GM23338 (cell line): Measurements from ENCODE around the gene FCHSD2.

Experiments used
- CREB1 ChIP-seq: fragments of 250-450 bp; sonication (Bioruptor Pico); IDR thresholded peaks from 2 replicates; pipeline ENCODE4 v1.5.0; 2020; ENCODE audit warnings: low read depth, mild to moderate bottlenecking, moderate library complexity
- ETS1 ChIP-seq: IDR thresholded peaks from 2 replicates; pipeline ENCODE4 v1.6.1; 2016; ENCODE audit warnings: antibody characterized with exemption
- EZH2 ChIP-seq: fragments of 200-600 bp; sonication (generic); IDR thresholded peaks from one replicate; pipeline ENCODE4 v1.8.0; 2017; ENCODE audit warnings: antibody characterized with exemption, mild to moderate bottlenecking, low read depth; ENCODE audit not compliant: unreplicated experiment
- EZH2phosphoT487 ChIP-seq: fragments of 200-600 bp; sonication (generic); IDR thresholded peaks from one replicate; pipeline ENCODE4 v1.8.1; 2018; ENCODE audit warnings: antibody characterized with exemption; ENCODE audit not compliant: unreplicated experiment
- JUNB ChIP-seq: IDR thresholded peaks from one replicate; pipeline ENCODE4 v1.6.1; 2016; ENCODE audit warnings: antibody characterized with exemption; ENCODE audit not compliant: unreplicated experiment
- NANOG ChIP-seq: IDR thresholded peaks from 2 replicates; pipeline ENCODE4 v1.6.1; 2016; ENCODE audit warnings: antibody characterized with exemption, borderline replicate concordance
- POLR2AphosphoS5 ChIP-seq: IDR thresholded peaks from 2 replicates; pipeline ENCODE4 v1.6.1; 2016; ENCODE audit warnings: antibody characterized with exemption, low read depth
- REST ChIP-seq: IDR thresholded peaks from one replicate; pipeline ENCODE4 v1.6.1; 2018; ENCODE audit warnings: antibody characterized with exemption; ENCODE audit not compliant: unreplicated experiment
- STAT1 ChIP-seq: IDR thresholded peaks from one replicate; pipeline ENCODE4 v1.6.1; 2016; ENCODE audit warnings: antibody characterized with exemption; ENCODE audit not compliant: unreplicated experiment
- ZNF114 ChIP-seq: fragments of 250-450 bp; sonication (Bioruptor Pico); IDR thresholded peaks from 2 replicates; pipeline ENCODE4 v1.5.0; 2020; ENCODE audit warnings: mild to moderate bottlenecking, moderate library complexity
- ZNF331 ChIP-seq: fragments of 250-450 bp; sonication (Bioruptor Pico); IDR thresholded peaks from 2 replicates; pipeline ENCODE4 v1.5.0; 2020; ENCODE audit warnings: low read depth, mild to moderate bottlenecking, moderate library complexity
- ZNF462 ChIP-seq: fragments of 250-450 bp; sonication (Bioruptor Pico); IDR thresholded peaks from 2 replicates; pipeline ENCODE4 v1.5.0; 2020; ENCODE audit warnings: mild to moderate bottlenecking, moderate library complexity
- TF ChIP-seq, protein P1 (sequence below), 2 experiments: fragments of 200-600 bp in 1 of 2; sonication (generic) in 1 of 2; conservative IDR thresholded peaks; 2 replicates each; pipeline versions ENCODE4 v1.5.1 to v1.6.1; 2016 to 2017; ENCODE audit warnings: antibody characterized with exemption in 2 of 2, low read depth in 2 of 2, mild to moderate bottlenecking in 2 of 2, moderate library complexity in 1 of 2

DNA sequence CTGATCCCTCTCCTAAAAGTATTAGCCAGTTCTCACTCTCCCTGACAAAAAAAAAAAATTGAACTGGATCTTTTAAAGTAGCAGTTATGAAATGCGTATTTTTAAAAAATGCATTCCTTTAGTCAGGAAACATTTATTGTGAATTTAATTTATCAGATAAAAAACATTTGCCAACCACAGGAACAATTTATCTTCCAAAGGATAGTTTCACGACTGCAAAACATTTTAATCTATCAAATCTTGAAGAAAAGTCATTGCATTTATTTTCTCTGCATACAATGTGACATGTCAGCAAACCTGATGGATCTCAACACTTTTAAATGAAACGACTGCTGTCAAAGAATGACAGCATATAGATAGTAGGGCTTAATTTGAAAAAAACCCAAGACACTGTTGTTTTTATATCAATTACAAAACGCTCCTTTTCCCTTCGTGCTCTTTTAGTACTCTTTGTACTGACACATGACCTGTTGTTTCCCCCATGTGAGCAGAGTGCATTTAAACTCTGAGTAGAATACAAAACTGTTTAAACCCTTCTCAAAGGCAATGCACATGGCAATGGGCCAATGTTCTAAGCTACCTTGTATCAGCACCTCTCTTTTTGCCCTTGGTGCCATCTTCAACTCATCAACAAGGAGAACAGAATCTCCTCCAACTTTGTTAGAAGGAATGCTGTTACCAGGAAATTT lies 220.9 kb downstream of the FCHSD2 start:
- TF ChIP-seq POLR2AphosphoS5, result no peak
- TF ChIP-seq, protein P1, sequence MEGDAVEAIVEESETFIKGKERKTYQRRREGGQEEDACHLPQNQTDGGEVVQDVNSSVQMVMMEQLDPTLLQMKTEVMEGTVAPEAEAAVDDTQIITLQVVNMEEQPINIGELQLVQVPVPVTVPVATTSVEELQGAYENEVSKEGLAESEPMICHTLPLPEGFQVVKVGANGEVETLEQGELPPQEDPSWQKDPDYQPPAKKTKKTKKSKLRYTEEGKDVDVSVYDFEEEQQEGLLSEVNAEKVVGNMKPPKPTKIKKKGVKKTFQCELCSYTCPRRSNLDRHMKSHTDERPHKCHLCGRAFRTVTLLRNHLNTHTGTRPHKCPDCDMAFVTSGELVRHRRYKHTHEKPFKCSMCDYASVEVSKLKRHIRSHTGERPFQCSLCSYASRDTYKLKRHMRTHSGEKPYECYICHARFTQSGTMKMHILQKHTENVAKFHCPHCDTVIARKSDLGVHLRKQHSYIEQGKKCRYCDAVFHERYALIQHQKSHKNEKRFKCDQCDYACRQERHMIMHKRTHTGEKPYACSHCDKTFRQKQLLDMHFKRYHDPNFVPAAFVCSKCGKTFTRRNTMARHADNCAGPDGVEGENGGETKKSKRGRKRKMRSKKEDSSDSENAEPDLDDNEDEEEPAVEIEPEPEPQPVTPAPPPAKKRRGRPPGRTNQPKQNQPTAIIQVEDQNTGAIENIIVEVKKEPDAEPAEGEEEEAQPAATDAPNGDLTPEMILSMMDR (conservative IDR thresholded peaks at IDR 0.05; ENCODE audit: low read depth in 2 of 2), result no peak
- no peak for TF ChIP-seq EZH2
- TF ChIP-seq EZH2phosphoT487, result no peak
- no peak for TF ChIP-seq CREB1
- no peak for TF ChIP-seq REST
- TF ChIP-seq ETS1, result no peak
- no peak for TF ChIP-seq STAT1
- no peak for TF ChIP-seq NANOG
- no peak for TF ChIP-seq ZNF114 (CRISPR knock-in tag)
- no peak for TF ChIP-seq JUNB
- no peak for TF ChIP-seq ZNF331
- TF ChIP-seq ZNF462, result no peak
